T-helper 2 cell treated with Interferon-gamma antibody and Interleukin-4, amounts not matched to agents 100 ng/mL and 5 ng/mL, for 36 hours (primary cell): ENCODE data around the gene NPPA. TPM values are rescaled to one million over a fixed set of nuclear protein-coding genes. Genes with fewer than 3 reads are reported as not detected.

Experiments
- intact Hi-C: fragments of 100-400 bp; cut with micrococcal nuclease; formaldehyde crosslinking; loops from one replicate; pipeline ENCODE4 v1.15.1; 2023
- total RNA-seq: library from RNA; stranded (reverse); gene quantifications from 2 replicates; pipeline ENCODE4 v1.2.3, GENCODE V29; 2022

Gene NPPA
- total RNA-seq, 1 donor from 2014 or later: not detected

- intact Hi-C loops: no loop called here
Measured at GRCh38 chr1:11813021-11813420, 34.6 kb downstream of the NPPA start.

- intact Hi-C loops: loop anchor here (2.0 to 5.0 kb wide), 4 partner anchors 70 to 795 kb away; partner anchors contain the start of genes AGTRAP, MTOR and TARDBP
Measured at GRCh38 chr1:11807133-11807532, 40.5 kb downstream of the NPPA start.

DNA sequence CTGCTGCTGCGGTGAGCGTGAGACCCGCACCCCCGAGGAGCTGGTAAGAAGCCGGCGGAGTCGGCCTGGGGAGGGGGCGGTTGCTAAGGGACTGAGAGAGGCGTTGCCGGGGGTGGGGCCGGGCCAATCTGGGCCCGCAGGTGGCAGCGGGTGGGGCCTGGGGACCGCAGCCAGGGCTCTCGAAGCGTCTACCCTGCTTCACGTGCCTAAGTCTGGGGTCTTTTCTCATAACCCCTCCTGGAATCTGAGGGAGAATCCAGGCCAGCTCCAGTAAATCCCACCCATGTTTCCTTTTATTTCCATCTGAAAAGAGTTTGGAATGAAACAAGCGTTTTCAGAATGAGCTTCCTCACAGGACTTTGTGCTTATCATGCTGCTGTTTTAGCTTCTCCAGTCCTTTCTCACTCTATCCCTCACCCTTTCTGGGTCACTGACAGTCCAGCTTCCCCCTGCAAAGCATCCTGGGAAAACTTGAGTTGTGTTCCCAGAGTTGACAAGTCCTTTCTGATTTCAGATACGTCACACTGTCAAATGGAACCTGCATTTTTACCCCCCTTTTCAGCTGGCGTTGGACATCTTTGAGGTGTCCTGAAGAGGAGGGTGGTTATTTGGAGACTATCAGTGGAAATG is 41.2 kb downstream of the NPPA start:
- intact Hi-C loops: loop anchor here (1.0 to 5.0 kb wide), 5 partner anchors 70 to 794 kb away; partner anchors contain the start of genes AGTRAP, MFN2, MTOR and TARDBP

DNA sequence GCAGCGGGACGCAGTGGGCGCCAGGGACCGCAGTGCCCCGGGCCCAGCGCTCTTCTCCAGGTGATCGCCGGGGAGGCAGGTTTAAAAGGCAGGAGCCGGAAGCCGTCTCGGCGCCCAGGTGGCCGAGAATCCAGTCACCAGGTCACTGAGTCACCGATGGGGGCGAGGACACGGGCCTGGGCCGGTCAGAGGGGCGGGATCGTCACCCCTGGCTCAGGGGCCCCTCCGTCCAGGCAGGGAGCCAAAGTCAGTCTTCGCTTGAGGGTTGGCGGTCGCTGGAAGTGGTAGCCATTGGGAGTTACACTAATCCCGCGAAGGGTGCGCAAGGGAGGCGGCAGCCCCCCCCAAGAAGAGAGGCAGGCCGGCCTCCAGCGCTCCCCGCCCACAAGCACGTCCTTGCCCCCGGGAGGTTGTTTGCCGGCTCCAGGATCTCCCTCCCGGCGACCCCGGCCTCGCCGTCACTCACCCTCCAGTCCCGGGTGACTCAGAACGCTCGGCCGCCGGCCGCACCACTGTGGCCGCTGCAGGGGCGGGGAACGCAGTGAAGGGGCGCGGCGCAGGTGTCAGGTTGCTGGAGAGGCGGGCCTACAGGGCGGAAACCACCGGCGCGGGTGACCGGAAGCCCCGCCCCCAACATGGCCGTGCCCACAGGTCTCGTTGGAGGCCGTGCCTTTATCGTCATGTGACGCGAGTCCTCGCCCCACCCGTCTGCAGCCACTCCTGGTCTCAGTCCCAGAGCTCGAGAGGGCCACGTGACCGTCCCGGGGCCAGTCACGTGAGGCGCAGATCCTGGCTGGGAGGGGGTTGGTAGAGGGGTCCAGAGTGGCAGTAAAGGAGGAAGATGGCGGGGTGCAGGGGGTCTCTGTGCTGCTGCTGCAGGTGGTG is 41.9 kb downstream of the NPPA start, which contains the start of the genes CLCN6 and MTHFR:
Gene CLCN6, plus strand, starts transcription at position 770 of the 885 bp plus-strand sequence. Its CDS starts 72 bp downstream, at position 842.
Gene MTHFR, minus strand, starts transcription at position 543 of the 885 bp plus-strand sequence. CDS start 2,848 bp downstream, outside the sequence.
- intact Hi-C loops: loop anchor here (1.0 to 5.0 kb wide), 5 partner anchors 69 to 793 kb away; partner anchors contain the start of genes AGTRAP, MFN2, MTOR and TARDBP

GRCh38 chr1:11804666-11805421 is 42.7 kb downstream of the NPPA start:
- intact Hi-C loops: loop anchor here (5.0 kb wide), 4 partner anchors 153 to 793 kb away; partner anchors contain the start of genes FBXO2, FBXO44, MTOR and SRM

DNA sequence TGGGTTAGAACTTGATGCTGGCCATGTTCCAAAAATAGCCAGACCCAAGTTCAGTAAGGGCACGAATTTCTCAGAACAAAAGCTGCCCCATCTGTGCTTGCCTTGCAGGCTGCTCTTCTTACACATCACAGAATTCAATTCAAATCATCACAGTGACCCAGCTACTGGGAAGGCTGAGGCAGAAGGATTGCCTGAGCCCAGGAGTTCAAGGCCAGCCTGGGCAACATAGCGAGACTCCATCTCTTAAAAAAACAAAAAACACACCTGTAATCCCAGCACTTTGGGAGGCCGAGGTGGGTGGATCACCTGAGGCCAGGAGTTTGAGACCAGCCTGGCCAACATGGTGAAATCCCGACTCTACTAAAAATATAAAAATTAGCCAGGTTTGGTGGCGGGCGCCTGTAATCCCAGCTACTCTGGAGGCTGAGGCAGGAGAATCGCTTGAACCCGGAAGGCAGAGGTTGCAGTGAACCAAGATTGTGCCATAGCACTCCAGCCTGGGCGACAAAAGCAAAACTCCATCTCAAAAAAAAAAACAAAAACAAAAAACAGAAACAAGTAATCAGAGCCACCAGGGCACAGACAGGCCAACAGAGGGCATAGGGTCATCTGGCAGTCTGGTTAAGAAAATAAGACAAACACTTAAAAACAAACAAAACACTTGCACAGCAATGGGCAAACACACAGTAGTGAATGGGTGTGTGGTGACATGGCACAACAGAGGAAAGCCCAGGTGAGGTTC is 43.5 kb downstream of the NPPA start:
- intact Hi-C loops: loop anchor here (1.0 to 5.0 kb wide), 3 partner anchors 123 to 742 kb away; partner anchors contain the start of genes FBXO2, FBXO44, MAD2L2 and SRM

GRCh38 chr1:11802973-11803885 is 44.4 kb downstream of the NPPA start:
- intact Hi-C loops: loop anchor here (1.0 to 5.0 kb wide), 3 partner anchors 122 to 741 kb away; partner anchors contain the start of genes FBXO2, FBXO44, MAD2L2 and SRM

DNA sequence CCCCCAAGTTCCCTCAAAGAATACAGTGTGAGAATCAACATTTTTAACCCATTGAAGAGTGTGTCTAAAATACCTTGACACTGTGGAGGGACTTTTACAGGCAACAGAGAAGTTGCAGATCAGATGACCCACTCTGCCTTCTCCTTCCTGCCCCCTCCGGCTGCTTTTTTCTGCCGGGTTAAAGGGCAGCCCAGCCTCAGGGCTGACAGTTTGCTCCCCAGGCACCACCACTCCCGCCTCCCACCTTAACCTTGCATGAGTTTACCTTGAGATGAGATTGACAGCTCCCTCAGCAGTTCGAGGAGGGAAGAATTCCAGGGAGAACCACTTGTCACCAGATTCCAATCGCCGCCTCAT is 45.0 kb downstream of the NPPA start:
- intact Hi-C loops: loop anchor here (5.0 kb wide), 2 partner anchors 150 to 740 kb away; partner anchors contain the start of genes FBXO2, FBXO44 and SRM

DNA sequence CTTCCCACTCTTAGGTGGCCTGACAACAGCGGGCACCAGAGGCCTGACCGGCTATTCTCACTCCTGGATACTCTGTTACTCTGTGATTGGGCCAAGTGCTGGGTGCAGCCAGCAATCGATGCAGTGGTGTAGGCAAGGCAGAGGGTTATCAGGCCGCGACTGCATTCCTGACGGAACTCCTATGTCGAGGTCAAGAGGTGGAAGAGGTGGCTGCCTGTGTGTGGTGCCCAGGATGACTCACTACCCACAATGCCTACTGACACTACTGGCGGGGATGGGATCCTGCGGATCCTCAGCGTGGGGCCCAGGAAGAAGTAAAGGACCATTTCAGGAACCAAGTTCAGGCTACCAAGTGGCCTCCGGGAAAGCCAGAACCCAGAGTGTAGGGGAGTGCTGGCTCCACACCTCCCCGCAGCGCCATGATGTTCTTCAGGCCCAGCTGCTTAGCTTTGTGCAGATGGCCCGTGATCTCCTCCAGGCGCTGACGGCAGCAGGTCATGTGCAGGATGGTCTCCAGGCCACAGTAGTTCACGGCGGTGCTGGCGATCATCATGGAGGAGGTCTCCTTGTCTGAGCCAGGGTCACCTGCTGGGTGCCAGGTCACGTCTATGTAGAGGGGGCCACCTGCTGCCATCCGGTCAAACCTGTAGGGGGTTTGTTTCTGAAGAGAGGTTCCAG is 46.7 kb downstream of the NPPA start:
- intact Hi-C loops: loop anchor here (5.0 kb wide), 2 partner anchors 149 to 739 kb away; partner anchors contain the start of genes FBXO2, FBXO44 and SRM

DNA sequence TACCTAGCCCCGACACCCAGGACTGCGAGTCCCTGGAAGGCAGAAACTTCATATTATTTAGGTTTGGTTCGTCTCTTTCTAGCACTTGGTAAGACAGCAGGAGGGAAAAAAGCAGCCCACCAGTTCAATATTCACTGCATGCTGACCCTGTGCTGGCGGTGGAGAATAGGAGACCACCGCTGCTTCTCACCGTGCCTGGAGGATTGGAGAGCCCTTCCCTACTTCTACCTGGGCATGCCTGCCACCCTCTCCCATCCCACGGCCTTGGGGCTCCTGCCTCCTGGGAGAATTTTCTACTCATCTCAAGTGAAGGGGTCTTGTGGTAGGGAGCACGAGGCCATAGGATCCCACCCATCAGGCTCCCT is 47.2 kb downstream of the NPPA start:
- intact Hi-C loops: loop anchor here (5.0 kb wide), 2 partner anchors 148 to 738 kb away; partner anchors contain the start of genes FBXO2, FBXO44 and SRM

- intact Hi-C loops: loop anchor here (5.0 kb wide), 2 partner anchors 148 to 738 kb away; partner anchors contain the start of genes FBXO2, FBXO44 and SRM
Measured at GRCh38 chr1:11799896-11800295, 47.7 kb downstream of the NPPA start.

DNA sequence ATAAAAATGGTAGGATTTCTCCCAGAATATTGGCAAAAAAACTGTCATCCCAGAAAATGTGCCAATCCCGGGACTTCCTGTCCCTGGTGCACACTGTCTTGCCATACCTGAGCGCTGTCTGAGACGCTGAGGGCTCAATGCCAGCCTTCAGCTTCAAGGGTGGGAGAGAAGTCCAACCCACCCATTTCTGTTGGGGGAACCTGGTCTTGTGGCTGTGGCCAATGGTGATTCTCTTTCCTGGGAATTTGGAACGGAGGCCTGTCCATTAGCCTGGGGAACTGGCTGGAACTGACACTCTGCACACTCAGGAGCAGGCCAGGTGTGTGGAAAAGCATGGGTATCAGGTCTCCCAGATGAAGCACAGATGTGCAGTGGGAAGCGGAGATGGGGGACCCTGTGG is 48.5 kb downstream of the NPPA start:
- intact Hi-C loops: no loop called here

DNA sequence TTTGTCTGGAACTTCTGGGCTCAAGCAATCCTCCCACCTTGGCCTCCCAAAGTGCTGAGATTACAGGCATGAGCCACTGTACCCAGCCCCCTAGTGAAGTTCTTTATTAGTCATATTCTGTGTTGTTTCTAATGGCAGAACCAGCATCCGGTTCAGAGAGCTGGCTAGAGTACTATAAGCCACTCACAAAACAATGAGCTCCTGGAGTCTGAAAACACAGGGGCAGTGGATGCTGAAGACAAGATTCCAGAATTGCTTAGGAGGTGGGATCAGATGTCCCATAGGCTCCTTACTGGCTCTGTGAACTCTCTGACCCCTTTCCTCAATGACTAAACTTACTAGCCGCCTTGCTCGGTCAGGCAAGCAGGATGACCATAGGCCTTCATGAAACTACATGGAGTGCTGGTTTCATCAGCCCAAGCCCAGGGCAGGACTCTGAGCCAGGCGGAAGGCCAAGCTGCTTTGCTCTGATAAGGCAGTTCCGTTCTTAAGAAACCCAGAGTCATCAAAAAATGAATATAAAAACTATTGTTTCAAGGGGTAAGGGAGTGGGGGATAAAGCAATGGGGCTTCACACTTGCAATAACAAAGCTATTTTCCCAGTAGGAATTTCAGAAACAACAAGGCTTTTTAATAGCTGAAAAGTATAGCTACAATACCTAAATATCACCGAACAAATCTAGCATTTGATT is 49.9 kb downstream of the NPPA start:
- intact Hi-C loops: no loop called here

DNA sequence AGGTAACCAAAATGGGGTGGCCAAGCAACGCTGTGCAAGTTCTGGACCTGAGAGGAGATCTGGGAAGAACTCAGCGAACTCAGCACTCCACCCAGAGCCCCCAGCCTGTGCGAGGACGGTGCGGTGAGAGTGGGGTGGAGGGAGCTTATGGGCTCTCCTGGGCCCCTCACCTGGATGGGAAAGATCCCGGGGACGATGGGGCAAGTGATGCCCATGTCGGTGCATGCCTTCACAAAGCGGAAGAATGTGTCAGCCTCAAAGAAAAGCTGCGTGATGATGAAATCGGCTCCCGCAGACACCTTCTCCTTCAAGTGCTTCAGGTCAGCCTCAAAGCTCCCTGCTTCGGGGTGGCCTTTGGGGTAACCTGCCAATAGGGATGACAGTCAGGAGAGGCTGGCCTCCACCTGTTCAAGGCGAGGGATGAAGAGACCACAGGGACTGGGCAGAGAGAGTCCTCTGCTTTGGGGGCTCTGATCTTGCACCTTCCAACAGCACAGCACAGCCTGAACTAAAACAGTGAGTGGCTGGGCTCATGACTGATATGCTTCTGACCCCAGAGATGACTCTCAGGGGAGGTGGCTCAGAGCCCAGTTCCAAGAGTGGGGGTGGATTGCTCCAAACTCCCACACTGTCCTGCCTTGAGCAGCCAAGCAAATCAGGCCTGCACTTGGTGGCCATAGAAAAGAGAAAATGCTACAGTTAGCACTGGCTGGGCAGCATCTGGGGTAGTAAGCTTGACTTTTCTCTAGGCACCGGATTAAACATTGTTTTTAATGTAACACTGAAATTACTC is 51.4 kb downstream of the NPPA start:
- intact Hi-C loops: no loop called here
